GM12878 (cell line): ENCODE data around the gene PGF.

Experiments used
- PAX8 ChIP-seq: fragments of 450-650 bp; IDR thresholded peaks from 2 replicates; pipeline ENCODE4 v1.6.1; 2017; ENCODE audit warnings: mild to moderate bottlenecking, moderate library complexity
- YBX1 ChIP-seq: fragments of 450-650 bp; IDR thresholded peaks from 2 replicates; pipeline ENCODE4 v1.6.1; 2016; ENCODE audit warnings: antibody characterized with exemption
- TF ChIP-seq, protein P1 (sequence below): fragments of 450-650 bp; IDR thresholded peaks from 2 replicates; pipeline ENCODE4 v1.6.1; 2014; ENCODE audit warnings: mild to moderate bottlenecking

DNA sequence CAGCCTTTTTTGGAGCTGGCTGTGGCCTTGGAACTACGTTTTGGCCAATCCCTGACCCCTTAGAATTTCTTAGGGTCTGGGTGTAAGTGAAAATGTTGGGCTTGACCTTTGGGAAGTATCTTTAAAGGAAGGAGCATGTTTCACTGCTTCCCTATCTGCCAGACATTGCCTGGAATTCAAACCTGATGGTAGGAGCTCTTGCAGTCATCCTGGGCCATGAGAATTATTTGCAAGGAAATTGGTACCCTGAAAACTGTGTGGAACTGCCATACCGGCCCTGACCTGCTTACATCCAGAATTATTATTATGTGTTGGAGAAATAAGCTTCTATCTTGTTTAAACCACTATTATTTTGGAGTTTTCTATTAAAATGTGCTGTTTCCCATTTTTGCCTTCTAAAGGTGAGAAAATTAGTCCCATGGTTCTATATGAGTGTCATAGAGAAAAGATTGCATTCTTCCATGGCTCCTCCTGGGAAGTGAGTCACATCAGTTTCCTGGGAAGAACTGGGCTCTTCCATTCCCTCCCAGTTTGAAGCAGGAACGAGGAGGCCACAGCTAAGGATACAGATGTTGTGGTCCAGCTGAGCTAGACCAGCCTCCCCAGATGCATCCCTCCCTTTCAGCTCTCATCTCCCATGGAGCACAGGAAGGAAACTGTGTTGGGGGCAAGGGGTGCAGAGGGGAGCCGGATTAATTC is 9.5 kb upstream of the PGF start:
- TF ChIP-seq, protein P1, sequence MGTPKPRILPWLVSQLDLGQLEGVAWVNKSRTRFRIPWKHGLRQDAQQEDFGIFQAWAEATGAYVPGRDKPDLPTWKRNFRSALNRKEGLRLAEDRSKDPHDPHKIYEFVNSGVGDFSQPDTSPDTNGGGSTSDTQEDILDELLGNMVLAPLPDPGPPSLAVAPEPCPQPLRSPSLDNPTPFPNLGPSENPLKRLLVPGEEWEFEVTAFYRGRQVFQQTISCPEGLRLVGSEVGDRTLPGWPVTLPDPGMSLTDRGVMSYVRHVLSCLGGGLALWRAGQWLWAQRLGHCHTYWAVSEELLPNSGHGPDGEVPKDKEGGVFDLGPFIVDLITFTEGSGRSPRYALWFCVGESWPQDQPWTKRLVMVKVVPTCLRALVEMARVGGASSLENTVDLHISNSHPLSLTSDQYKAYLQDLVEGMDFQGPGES: no peak
- TF ChIP-seq YBX1: no peak
- no peak for TF ChIP-seq PAX8
